GM18511 (cell line): ENCODE results near the gene DAAM2.

Experiments
- ATAC-seq: cut with Tn5 transposase; IDR thresholded peaks from one replicate; pipeline ENCODE4 v1.9.1; 2021; ENCODE audit warnings: mild to moderate bottlenecking, moderate library complexity; ENCODE audit not compliant: unreplicated experiment

Gene DAAM2

GRCh38 chr6:39786649-39787048 is 5.5 kb upstream of the DAAM2 start:
- no peak for ATAC-seq

- ATAC-seq, result no peak
Measured at GRCh38 chr6:39787322-39787721, 4.9 kb upstream of the DAAM2 start.

- ATAC-seq, result no peak
Measured at GRCh38 chr6:39790772-39791171, 1.4 kb upstream of the DAAM2 start.

- ATAC-seq, result no peak
Measured at GRCh38 chr6:39791311-39791710, 865 bp upstream of the DAAM2 start.

- ATAC-seq, result no peak
Measured at GRCh38 chr6:39792540-39793450, 619 bp downstream of the DAAM2 start.

- no peak for ATAC-seq
Measured at GRCh38 chr6:39793516-39793915, 1.3 kb downstream of the DAAM2 start.

- no peak for ATAC-seq
Measured at GRCh38 chr6:39794231-39794630, 2.1 kb downstream of the DAAM2 start.

GRCh38 chr6:39797751-39798150 is 5.6 kb downstream of the DAAM2 start:
- no peak for ATAC-seq

- ATAC-seq, result no peak
Measured at GRCh38 chr6:39800034-39801032, 8.2 kb downstream of the DAAM2 start.

- no peak for ATAC-seq
Measured at GRCh38 chr6:39801456-39802251, 9.5 kb downstream of the DAAM2 start.

- no peak for ATAC-seq
Measured at GRCh38 chr6:39803872-39804271, 11.7 kb downstream of the DAAM2 start.

- ATAC-seq, result no peak
Measured at GRCh38 chr6:39804466-39805065, 12.4 kb downstream of the DAAM2 start.

GRCh38 chr6:39806278-39806677 is 14.1 kb downstream of the DAAM2 start:
- ATAC-seq, result no peak

- ATAC-seq, result no peak
Measured at GRCh38 chr6:39808346-39808745, 16.2 kb downstream of the DAAM2 start.

- no peak for ATAC-seq
Measured at GRCh38 chr6:39808964-39809363, 16.8 kb downstream of the DAAM2 start.

GRCh38 chr6:39811835-39812345 is 19.7 kb downstream of the DAAM2 start:
- no peak for ATAC-seq

GRCh38 chr6:39812496-39812852 is 20.3 kb downstream of the DAAM2 start:
- ATAC-seq, result no peak

GRCh38 chr6:39812853-39813533 is 20.8 kb downstream of the DAAM2 start:
- ATAC-seq, result peak; percentile 68

GRCh38 chr6:39814236-39814635 is 22.1 kb downstream of the DAAM2 start:
- ATAC-seq, result no peak

- ATAC-seq, result no peak
Measured at GRCh38 chr6:39815356-39815755, 23.2 kb downstream of the DAAM2 start.
